ENCODE data around the gene RSPRY1. TPM values are rescaled to one million over a fixed set of nuclear protein-coding genes. Genes with fewer than 3 reads are reported as not detected.

Gene RSPRY1
- total RNA-seq, 1 experiment from 2014 or later = 24.9 TPM

GRCh38 chr16:57233944-57234706, 48.0 kb downstream of the RSPRY1 start:
- no peaks in the 10 kb centered on the region for H3K79me2 ChIP-seq (ENCODE audit: insufficient read depth, low read length)
- no peak overlapping the region for H2AFZ ChIP-seq (ENCODE audit: low read depth, low read length, poor library complexity, severe bottlenecking)
- TF ChIP-seq EZH2phosphoT487 (IDR thresholded peaks at IDR 0.05; ENCODE audit: borderline replicate concordance) (no peak), EZH2 (IDR thresholded peaks at IDR 0.05) (no peak), CEBPB (IDR thresholded peaks at IDR 0.05; ENCODE audit: low read depth) (no peak), TCF7L2 (IDR thresholded peaks at IDR 0.05; ENCODE audit: borderline replicate concordance, extremely low read depth, insufficient read depth, insufficient read length) (no peak), SIN3A (IDR thresholded peaks at IDR 0.05; ENCODE audit: low read depth) (no peak), MAX (IDR thresholded peaks at IDR 0.05) (no peak), JUND (IDR thresholded peaks at IDR 0.05) (no peak), YY1 (IDR thresholded peaks at IDR 0.05; ENCODE audit: extremely low read depth, insufficient replicate concordance, low read depth, low read length) (no peak), ZBTB33 (IDR thresholded peaks at IDR 0.05; ENCODE audit: extremely low read depth, insufficient replicate concordance, low read length) (no peak), SP1 (IDR thresholded peaks at IDR 0.05; ENCODE audit: low read depth) (no peak)
- H3K9me2 ChIP-seq (ENCODE audit: insufficient read depth) = no peaks in the 10 kb centered on the region
- ATAC-seq (no peak), DNase-seq (ENCODE audit: low read depth, low spot score) (no peak)
- peaks cover 12 to 31% of the 10 kb centered on the region in 2 experiments; a peak in 3 of 4 replicates for H3K36me3 ChIP-seq (ENCODE audit: control insufficient read depth in 1 of 2, insufficient read depth in 2 of 2, low read length in 2 of 2)
- no peak overlapping the region for H3K27ac ChIP-seq (ENCODE audit: low read depth, low read length)
- no TSS peak for BruUV-seq (replicated peaks)
- no peak overlapping the region for H3K9ac ChIP-seq (ENCODE audit: low read length)
- no peak overlapping the region for H3K4me3 ChIP-seq (replicated peaks in 1 of 2; ENCODE audit: low read depth in 1 of 2, low read length in 2 of 2)
- no peaks in the 10 kb centered on the region for H3K27me3 ChIP-seq (ENCODE audit: insufficient read depth, low read length)
- no peaks in the 10 kb centered on the region for H4K20me1 ChIP-seq (ENCODE audit: insufficient read depth)
- intact Hi-C loops (cut with micrococcal nuclease) = no loop called here
- H3K9me3 ChIP-seq (ENCODE audit: control insufficient read depth in 1 of 2, insufficient read depth in 1 of 2, low read depth in 1 of 2, low read length in 2 of 2) = no peaks in the 10 kb centered on the region
- ChIA-PET RAD21 (ENCODE audit: low non-redundant PET in 1 of 2, low total read pairs in 2 of 2, uncharacterized antibody in 2 of 2, unreplicated experiment in 2 of 2) (no interaction called here), POLR2A (no interaction called here), CTCF (no interaction called here)
- H3K4me1 ChIP-seq (ENCODE audit: control insufficient read depth in 1 of 2, insufficient read depth in 2 of 2, low read length in 2 of 2) = peaks cover 0 to 13% of the 10 kb centered on the region in 2 experiments; a peak in 2 of 4 replicates
- H3K4me2 ChIP-seq (ENCODE audit: low read length) = no peak overlapping the region

Measured in HCT116 (cell line).